Measurements from ENCODE around the gene USP32. TPM values are rescaled to one million over a fixed set of nuclear protein-coding genes. Genes with fewer than 3 reads are reported as not detected.
"Not testable (repeated sequence)": the region's sequence is repeated elsewhere in the genome, so short reads cannot be mapped to it uniquely, and the experiment has no call there.

The USP32 gene
- total RNA-seq, 1 donor from 2014 or later = 30.9 TPM

DNA sequence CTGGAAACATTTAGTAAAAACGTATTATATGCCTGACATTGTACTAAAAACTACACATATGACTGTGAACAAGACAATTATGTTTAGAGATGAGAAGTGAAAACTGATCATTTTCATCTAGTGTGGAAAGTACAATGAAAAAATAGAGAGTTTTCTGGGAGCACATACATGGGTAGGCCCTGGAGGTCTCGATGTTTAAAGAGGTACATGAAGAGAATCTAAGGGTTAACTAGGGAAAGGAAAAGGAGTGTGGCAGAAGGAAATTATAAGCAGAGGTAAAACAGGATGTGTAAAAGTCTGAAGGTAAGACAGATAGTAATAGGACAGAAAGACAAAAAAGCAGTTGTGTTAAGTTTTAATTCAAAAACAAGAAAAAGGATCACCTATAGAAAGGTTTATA lies 113.7 kb downstream of the USP32 start:
- DNase-seq (no peak), ATAC-seq (ENCODE audit: poor library complexity) (no peak)
- intact Hi-C loops (cut with DNase I) = no loop called here

DNA sequence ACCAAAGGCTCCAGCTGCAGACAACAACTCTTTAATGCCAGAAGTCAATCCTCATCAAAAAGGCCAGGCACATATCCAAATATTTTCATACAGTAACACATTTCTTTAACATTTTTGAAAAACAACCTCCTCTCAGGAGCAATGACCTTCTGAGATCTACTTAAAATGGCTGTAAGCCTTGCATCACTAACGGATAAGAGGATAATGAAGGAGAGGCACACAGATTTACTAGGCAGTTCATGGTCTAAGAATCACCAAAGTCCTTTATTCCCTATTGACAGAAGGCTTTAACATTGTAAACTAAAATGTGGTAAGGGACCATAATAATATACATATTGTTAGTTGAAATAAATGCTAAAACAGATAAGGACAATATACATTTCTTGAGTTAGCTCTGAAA lies 114.7 kb downstream of the USP32 start:
- no peak for DNase-seq
- no peak for ATAC-seq (ENCODE audit: poor library complexity)
- intact Hi-C loops (cut with DNase I) = no loop called here

DNA sequence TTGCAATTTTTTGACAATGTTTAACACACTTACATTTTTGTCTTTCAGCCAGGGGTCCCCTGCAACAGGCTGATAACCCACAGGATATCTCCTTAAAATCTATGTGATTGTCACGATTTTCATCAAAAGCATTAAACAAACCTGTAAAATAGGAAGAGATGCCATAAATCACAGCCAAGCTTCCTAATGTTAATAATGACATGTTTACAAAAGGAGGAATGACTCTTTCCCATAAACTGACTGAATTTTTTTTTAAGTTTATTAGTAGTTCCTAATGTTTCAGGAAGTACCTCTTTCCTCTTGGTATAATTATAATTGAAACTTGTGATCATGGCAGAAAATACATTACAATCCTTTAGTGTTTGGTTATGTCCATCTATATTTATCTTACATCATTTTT lies 122.5 kb downstream of the USP32 start:
- ATAC-seq (ENCODE audit: poor library complexity) = no peak
- intact Hi-C loops (cut with DNase I) = no loop called here
- no peak for DNase-seq

DNA sequence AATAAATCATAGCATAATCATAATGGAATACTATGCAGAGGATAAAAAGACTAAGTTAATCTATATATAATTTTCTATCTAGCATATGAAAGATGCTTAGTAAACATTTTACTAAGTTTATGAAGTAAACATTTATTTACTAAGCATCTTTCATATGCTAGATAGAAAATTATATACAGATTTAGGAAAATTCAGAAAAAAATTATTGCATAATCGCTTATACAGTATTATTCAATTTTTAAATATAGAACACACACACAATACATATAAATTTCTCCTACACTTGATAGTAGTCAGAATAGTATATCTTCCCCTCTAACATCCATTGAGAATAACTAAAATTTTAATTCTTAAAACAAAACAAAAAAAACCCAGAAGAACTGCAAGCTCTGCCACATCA lies 131.4 kb downstream of the USP32 start:
- intact Hi-C loops (cut with DNase I) = no loop called here
- DNase-seq (no peak), ATAC-seq (ENCODE audit: poor library complexity) (no peak)

DNA sequence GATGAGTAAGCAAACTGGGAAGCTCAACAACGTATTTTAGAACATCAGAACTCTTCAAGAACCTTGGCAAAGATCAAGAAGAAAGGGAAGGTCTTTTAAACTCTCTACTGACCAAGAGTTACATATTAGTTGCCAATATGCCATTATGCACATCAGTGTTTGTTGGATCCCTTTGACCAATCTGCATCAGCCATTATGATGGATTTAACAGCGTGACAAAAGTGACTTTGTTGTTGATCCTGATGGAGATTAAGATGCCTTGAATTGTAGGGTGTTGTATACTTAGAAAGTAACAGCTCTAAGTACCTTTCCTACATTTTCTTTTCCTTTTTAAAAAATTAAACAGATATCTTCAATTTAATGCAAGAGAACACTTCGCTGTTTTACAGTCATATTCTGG lies 133.6 kb downstream of the USP32 start:
- DNase-seq (no peak), ATAC-seq (ENCODE audit: poor library complexity) (no peak)
- intact Hi-C loops (cut with DNase I) = no loop called here

DNA sequence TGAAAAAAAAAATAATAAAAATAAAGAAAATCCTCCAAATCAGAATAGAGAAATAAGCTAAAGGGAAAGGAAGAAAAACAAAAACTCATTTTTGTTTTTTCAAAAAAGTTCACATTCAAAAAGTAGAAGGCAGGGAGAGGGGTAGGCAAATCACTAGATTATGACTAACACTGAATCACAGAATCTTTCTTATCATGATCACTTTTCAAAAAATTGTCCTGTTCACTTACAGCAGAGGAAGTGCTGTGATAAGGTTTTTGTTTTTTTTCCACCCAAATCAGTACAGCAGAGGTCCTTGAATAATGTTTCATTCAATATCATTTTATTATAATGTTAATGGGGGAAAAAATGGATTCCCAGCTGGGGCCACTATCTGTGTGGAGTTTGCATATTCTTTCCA lies 135.8 kb downstream of the USP32 start:
- intact Hi-C loops (cut with DNase I) = no loop called here
- DNase-seq = no peak
- no peak for ATAC-seq (ENCODE audit: poor library complexity)

DNA sequence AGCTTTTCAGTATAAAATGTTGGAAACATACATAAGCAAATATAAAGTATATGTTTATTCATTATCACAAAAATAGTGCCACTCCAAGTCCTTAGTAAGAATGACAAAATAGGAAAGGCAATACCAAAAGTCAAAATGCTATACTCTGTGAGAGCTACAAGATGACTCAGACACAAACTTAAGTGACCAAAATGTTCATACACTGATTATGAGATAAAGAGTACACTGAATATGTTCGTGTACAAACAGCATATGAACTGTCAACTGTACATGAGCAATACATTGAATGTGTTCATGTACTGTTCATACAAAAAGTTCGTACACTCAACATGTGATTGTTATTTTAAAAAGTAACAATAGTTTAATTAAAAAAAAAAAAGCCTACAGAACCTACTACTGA lies 138.9 kb downstream of the USP32 start:
- no peak for DNase-seq
- no peak for ATAC-seq (ENCODE audit: poor library complexity)
- intact Hi-C loops (cut with DNase I) = no loop called here

DNA sequence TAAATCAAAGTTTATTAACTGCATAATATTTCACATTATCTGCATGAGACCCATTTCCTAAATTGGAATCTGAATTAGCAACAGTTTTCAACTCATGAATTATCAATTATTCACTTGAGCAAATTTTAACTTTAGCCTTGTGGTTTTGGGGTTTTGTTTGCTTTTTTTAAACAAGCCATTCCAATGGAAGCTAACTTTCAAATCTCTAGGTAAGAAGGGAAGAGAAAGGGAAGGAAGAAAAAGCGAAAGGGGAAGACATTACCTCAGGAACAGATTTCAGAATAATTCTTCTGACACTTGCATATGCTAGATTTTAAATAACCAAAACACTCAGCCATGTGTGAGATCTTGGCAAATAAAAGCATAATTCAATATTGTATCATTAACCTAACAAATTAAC lies 139.5 kb downstream of the USP32 start:
- DNase-seq = no peak
- intact Hi-C loops (cut with DNase I) = no loop called here
- ATAC-seq (ENCODE audit: poor library complexity) = no peak

DNA sequence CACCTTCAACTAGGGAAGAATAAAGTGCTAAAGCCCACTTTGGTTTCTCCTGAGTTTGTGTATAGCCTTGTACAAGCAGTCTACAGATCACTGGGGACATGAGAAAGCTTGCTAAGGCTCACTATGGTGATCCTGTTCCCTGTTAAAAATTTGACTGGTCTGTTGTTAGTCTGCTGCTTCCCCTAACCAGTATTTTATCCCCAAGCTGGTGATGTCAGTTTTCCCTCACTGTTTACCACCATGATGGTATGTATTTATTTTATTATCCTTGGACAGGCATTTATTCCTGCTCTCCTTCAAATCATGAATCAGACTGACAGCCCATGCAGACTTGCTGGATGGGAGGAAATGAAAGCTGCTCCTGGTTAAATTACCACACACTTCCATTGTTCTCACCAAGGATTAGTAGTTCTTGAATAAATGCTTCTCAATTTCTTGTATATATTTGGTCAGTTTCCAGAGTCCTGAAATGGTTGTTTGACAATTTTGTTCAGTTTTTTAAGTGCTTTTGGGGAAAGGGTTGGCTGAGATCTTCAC lies 142.6 kb downstream of the USP32 start:
- intact Hi-C loops (cut with DNase I) = no loop called here
- ATAC-seq (ENCODE audit: poor library complexity) = no peak
- no peak for DNase-seq

DNA sequence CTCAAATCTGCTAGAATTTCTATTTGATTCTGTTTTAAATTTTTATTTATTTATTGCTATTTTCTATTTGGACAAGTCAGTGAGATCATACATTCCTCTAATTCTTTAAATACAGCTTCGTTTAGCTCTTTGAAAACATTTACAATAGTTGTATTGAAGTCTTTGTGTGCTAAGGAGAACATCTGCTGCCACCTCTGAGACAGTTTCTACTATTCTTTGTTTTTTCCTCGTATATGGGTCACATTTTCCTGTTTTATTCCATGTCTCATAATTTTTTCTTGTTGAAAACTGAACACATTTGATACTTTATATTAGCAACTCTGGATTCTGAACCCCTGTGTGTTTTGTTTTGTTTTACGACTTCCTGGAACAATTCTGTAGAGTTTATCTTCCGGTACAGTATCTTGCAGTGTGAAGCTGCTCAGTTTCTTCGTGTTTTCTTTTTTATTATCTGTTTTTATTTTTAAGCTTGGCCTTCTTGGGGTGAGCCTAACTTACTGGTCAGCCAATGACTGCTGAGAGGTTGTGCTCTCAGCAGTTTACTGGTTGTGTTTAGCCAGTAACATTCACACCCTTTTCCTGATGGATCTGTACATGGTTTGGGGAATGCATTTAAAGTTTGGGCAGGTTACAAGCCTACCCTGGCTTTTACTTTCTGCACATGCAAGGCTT lies 143.2 kb downstream of the USP32 start:
- intact Hi-C loops (cut with DNase I) = no loop called here
- DNase-seq = no peak
- no peak for ATAC-seq (ENCODE audit: poor library complexity)

DNA sequence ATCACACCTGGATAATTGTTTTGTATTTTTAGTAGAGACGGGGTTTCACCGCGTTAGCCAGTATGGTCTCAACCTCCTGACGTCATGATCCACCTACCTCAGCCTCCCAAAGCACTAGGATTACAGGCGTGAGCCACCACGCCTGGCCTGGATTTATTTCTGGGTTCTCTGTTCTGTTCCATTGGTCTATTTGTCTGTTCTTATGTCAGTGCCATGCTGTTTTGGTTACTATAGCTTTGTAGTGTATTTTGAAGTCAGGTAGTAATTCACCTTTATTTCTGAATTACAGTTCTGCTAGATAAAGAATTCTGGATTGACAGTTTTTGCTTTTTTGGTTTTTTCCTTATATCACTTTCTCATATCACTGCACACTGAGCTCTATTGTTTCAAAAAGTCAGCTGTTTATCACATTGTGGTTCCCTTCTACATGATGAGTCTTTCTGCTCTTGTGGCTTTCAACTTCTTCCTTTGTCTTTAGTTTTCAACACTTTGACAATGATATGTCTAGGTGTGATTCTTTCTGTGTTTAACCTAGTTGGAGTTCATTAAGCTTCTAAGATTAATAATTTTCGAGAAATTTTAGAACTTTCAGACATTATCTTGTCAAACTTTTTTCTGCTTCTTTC lies 144.0 kb downstream of the USP32 start:
- DNase-seq = no peak
- intact Hi-C loops (cut with DNase I) = no loop called here
- no peak for ATAC-seq (ENCODE audit: poor library complexity)

DNA sequence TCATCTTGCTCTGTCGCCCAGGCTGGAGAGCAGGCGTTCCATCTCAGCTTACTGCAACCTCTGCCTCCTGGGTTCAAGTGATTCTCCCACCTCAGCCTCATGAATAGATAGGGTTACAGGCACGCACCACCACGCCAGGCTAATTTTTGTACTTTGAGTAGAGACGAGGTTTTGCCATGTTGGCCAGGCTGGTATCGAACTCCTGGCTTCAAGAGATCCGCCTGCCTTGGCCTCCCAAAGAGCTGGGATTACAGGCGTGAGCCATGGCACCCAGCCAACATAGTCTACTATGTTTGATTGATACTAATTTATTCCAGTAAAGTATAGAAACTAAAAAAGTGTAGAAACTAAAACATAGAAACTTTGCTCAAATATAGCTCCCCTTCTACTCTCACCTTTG lies 147.3 kb downstream of the USP32 start:
- DNase-seq = no peak
- intact Hi-C loops (cut with DNase I) = no loop called here
- no peak for ATAC-seq (ENCODE audit: poor library complexity)

DNA sequence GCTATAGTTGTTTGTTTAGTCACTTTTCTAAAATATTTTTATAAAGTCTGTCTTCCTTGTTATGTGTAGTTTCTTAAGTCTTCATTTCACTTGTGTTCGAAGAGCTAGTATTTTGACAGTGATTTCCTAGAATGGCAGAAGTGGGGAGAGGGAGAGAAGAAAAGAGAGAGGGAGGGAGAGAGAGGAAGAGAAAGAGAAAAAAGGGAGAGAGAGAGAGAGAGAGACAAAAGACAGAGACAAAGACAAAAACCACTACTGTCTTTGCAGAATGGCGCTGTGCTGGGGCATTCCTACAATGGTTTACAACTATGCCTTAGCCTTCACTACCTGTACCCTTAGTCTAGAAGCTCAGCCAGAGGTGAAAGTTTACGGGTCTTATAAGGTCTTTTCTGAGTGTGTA lies 151.6 kb downstream of the USP32 start:
- DNase-seq (no peak), ATAC-seq (ENCODE audit: poor library complexity) (no peak)
- intact Hi-C loops (cut with DNase I) = no loop called here

DNA sequence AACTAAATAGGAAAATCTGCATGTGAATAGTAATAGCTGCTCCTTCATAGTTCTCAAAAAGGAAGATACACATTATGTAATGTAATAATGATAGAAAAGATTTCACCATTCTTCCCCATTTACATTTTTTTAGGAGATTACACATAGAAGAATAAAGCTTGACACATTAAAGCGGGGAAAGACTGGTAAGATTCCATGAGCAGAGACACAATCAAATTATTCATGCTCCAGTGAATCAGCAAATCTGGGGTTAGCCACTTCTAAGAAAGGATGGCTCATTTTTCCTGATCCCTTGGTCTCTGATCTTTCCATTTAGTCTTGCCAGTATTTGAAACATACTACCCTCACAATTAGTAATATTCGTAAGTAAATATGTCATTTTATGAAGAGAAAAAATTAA lies 160.2 kb downstream of the USP32 start:
- no peak for ATAC-seq (ENCODE audit: poor library complexity)
- DNase-seq = no peak
- intact Hi-C loops (cut with DNase I) = loop anchor here (10.0 kb wide), 1 partner anchor 203 kb away; no protein-coding TSS in a partner anchor

DNA sequence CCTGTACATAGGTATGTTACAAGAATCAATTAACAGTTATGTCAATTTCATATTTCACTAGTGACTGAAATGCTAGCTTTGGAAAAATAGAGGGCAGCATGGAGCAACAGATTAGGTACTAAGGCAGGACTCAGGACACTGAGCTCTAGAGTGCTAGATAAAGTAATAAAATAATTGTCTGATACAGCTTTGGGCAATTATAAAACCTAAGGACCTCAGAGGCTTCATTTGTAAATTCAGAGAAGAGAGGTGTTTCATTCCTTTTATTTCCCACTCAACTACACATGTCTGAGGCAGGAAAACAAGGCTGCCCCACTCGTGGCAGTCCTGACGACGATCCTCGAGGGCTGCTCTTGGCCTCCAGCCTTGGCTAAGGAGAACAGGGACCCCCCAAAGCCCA lies 160.7 kb downstream of the USP32 start:
- ATAC-seq (ENCODE audit: poor library complexity) (no peak), DNase-seq (no peak)
- intact Hi-C loops (cut with DNase I) = loop anchor here (10.0 kb wide), 1 partner anchor 204 kb away; no protein-coding TSS in a partner anchor

DNA sequence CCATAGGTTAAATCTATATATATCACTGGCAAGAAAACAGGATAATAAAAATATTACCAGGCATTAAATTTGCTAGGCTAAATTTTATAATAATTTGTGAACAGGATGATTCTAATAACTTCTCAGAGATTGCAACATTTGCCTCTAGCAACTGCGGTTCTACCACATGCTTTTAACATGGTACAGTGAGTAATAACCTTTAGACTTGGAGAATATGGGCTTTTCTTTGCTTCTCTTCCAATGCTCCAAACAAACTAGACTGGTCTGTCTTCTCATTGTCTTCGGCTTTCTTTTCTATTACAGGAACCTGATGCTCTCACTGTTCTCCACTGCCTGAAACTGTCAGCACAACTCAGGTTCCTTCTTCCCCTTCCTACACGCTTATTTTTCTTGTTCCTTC lies 161.6 kb downstream of the USP32 start:
- intact Hi-C loops (cut with DNase I) = loop anchor here (10.0 kb wide), 1 partner anchor 204 kb away; no protein-coding TSS in a partner anchor
- no peak for ATAC-seq (ENCODE audit: poor library complexity)
- DNase-seq = no peak

DNA sequence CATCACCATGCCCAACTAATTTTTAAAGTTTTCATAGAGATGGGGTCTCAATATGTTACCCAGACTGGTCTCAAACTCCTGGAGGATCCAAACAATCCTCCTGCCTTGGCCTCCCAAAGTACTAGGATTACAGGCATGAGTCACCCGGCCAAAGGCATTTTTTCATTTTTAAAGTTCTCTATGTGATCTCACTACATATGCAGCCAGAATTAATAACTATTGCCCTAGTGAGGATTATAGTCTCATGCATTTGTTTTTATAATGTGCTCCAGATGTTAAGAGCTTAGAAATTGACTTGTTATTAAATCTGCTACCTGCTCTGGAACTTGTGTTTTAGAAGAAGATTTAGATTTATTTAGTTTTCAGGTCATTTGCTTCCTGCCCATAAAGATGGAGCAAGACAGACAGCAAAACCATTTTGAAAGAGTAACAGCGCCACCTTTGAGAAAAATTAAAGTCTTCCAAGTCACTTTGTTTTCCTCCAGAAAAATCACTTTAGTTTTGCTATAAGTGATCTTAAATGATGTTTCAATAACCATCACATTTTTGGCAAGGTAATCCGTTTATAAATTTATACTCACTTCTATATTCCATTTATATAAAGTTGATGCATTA lies 162.6 kb downstream of the USP32 start:
- intact Hi-C loops (cut with DNase I) = no loop called here
- DNase-seq = no peak
- no peak for ATAC-seq (ENCODE audit: poor library complexity)

DNA sequence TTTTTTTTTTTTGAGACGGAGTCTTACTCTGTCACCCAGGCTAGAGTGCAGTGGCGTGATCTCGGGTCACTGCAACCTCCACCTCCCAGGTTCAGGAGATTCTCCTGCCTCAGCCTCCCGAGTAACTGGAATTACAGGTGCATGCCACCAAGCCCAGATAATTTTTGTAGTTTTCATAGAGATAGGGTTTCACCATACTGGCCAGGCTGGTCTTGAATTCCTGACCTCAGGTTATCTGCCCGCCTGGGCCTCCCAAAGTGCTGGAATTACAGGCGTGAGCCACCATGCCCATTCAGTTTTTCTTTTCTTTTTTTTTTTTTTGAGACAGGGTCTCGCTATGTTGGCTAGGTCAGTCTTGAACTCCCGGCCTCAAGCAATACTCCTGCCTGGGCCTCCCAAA lies 164.7 kb downstream of the USP32 start:
- DNase-seq; intact Hi-C loops (cut with DNase I); ATAC-seq (ENCODE audit: poor library complexity): not testable (repeated sequence)

DNA sequence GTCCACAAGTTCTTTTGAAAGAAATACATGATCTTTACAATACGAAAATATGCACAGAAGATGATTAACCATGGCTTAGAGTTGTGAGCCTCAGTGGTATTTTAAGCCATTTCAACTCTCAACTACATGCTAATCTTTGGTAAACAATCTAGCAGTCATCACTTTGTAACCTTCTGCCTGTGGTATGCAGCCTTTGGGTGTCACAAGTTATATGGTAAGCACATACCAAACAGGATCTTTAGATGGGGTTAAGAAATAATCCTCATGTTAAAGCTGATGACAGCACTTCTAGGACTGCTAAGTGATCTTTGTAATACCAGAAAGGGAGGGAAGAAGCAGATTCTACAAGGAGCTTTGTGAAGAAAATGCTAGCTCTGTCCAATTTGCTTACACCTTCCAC lies 167.9 kb downstream of the USP32 start:
- DNase-seq (no peak), ATAC-seq (ENCODE audit: poor library complexity) (no peak)
- intact Hi-C loops (cut with DNase I) = no loop called here

DNA sequence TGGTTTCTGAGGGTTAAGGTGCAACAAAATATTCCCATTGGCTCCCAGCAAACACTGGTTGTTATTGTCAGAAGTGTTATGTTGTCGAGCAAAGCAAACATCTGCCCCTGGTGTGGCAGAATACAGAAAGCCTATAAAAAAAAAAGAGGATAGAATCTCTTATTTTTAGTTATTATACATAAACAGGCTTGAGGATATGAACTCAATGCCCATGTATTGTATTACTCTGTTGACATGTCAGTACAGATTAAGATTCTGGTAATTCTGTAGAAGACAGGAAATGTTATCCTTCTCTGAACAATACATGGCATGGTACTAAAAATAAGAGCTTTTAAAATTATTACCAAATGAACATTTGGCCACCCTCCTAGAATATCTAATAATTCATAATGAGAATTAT lies 168.5 kb downstream of the USP32 start:
- DNase-seq (no peak), ATAC-seq (ENCODE audit: poor library complexity) (no peak)
- intact Hi-C loops (cut with DNase I) = no loop called here

Data from Right ventricle myocardium superior (tissue), 1 donor.